Panc1 (cell line): ENCODE results near the gene PCSK5. TPM values are rescaled to one million over a fixed set of nuclear protein-coding genes. Genes with fewer than 3 reads are reported as not detected.

Experiments used
- ATAC-seq: fragments of 200-7000 bp; cut with Tn5 transposase; 2 replicates; pipeline ENCODE4 v1.9.1; 2020; ENCODE audit warnings: mild to moderate bottlenecking, moderate library complexity
- BruUV-seq: library from RNA; stranded (reverse); fragments of 400-500 nt; replicated peaks from 2 replicates; lab custom pipeline; 2021; lab: Mats Ljungman, UMichigan
- CTCF ChIA-PET: fragments of 300-600 bp; sonication (Branson Sonifier 250); formaldehyde crosslinking; loops from one replicate; lab custom pipeline; 2022; ENCODE audit warnings: antibody characterized with exemption; lab: Charles Lee
- POLR2A ChIA-PET: fragments of 300-600 bp; sonication (Branson Sonifier 250); formaldehyde crosslinking; loops from one replicate; lab custom pipeline; 2022; ENCODE audit warnings: antibody characterized with exemption; lab: Charles Lee
- DNase-seq: peaks from one replicate; pipeline ENCODE4 v3.0.0-alpha.2; 2010; ENCODE audit warnings: low read depth, low spot score
- H3K27ac ChIP-seq: 2 replicates; pipeline ENCODE4 v1.5.1; 2011; ENCODE audit warnings: mild to moderate bottlenecking, low read length, inconsistent platforms
- H3K27me3 ChIP-seq: fragments of 200-500 bp; sonication (Bioruptor generic); 2 replicates; pipeline ENCODE4 v1.6.0; 2014; ENCODE audit warnings: low read length, inconsistent platforms; ENCODE audit not compliant: control insufficient read depth, insufficient read depth
- H3K36me3 ChIP-seq: fragments of 200-500 bp; sonication (Bioruptor generic); 2 replicates; pipeline ENCODE4 v1.5.1; 2014; ENCODE audit warnings: inconsistent platforms, mild to moderate bottlenecking, low read length, moderate library complexity; ENCODE audit not compliant: control insufficient read depth, insufficient read depth
- H3K4me1 ChIP-seq: 2 replicates; pipeline ENCODE4 v1.5.1; 2011; ENCODE audit warnings: inconsistent platforms, mild to moderate bottlenecking, low read length, moderate library complexity; ENCODE audit not compliant: control insufficient read depth, insufficient read depth
- H3K4me3 ChIP-seq, 2 experiments: 2 replicates each; pipeline ENCODE4 v1.5.1; 2011 to 2012; ENCODE audit warnings: low read depth in 2 of 2, low read length in 2 of 2, mild to moderate bottlenecking in 2 of 2, inconsistent platforms in 1 of 2, moderate library complexity in 1 of 2
- H3K9me3 ChIP-seq: fragments of 200-500 bp; sonication (Bioruptor generic); 2 replicates; pipeline ENCODE4 v1.5.1; 2014; ENCODE audit warnings: low read depth, mild to moderate bottlenecking, inconsistent platforms, low read length, moderate library complexity; ENCODE audit not compliant: control insufficient read depth, insufficient read depth
- CTCF ChIP-seq: fragments of 450-650 bp; IDR thresholded peaks from 2 replicates; pipeline ENCODE4 v1.5.1; 2017; ENCODE audit warnings: mild to moderate bottlenecking
- POLR2AphosphoS5 ChIP-seq: IDR thresholded peaks from 2 replicates; pipeline ENCODE4 v1.6.1; 2012; ENCODE audit warnings: mild to moderate bottlenecking, low read depth, low read length, moderate library complexity
- REST ChIP-seq, 2 experiments: IDR thresholded peaks; 2 replicates each; pipeline ENCODE4 v1.6.1; 2011 to 2012; ENCODE audit warnings: low read depth in 2 of 2, control low read depth in 1 of 2, low read length in 1 of 2, mild to moderate bottlenecking in 1 of 2, moderate library complexity in 1 of 2; ENCODE audit not compliant: insufficient read depth in 1 of 2
- SIN3A ChIP-seq: IDR thresholded peaks from 2 replicates; pipeline ENCODE4 v1.6.1; 2012; ENCODE audit warnings: low read depth, mild to moderate bottlenecking, low read length, moderate library complexity, borderline replicate concordance; ENCODE audit not compliant: insufficient read depth
- TCF7L2 ChIP-seq: IDR thresholded peaks from 2 replicates; pipeline ENCODE4 v1.6.1; 2011; ENCODE audit warnings: mild to moderate bottlenecking, low read depth, low read length, inconsistent platforms
- in situ Hi-C: cut with HindIII; loops from 2 replicates; pipeline ENCODE4 v1.10.0; 2016; ENCODE audit warnings: low sequenced_read_pairs, low pct_unique_long_range_greater_than_20kb
- intact Hi-C: fragments of 100-400 bp; cut with micrococcal nuclease; formaldehyde crosslinking; loops from one replicate; pipeline ENCODE4 v1.10.0; 2022; ENCODE audit not compliant: unreplicated experiment
- total RNA-seq: library from RNA; stranded (reverse); gene quantifications from one replicate; pipeline ENCODE4 v1.2.1, GENCODE V29; 2021; ENCODE audit not compliant: unreplicated experiment

The PCSK5 gene
- total RNA-seq, 1 experiment from 2014 or later: 0.21 TPM

GRCh38 chr9:76161106-76161505 is 270.6 kb downstream of the PCSK5 start:
- BruUV-seq: no TSS peak
- no peak for DNase-seq
- Histone ChIP-seq H3K27me3 (no peaks in the 10 kb centered on the region), H3K4me3 (no peak overlapping the region), H3K9me3 (no peaks in the 10 kb centered on the region), H3K27ac (no peak overlapping the region), H3K36me3 (no peaks in the 10 kb centered on the region), H3K4me1 (no peaks in the 10 kb centered on the region)
- intact Hi-C loops: no loop called here
- in situ Hi-C loops: no loop called here
- no peak for ATAC-seq
- TF ChIP-seq POLR2AphosphoS5 (no peak), REST (IDR thresholded peaks at IDR 0.05; ENCODE audit: insufficient read depth in 1 of 2, low read depth in 2 of 2, low read length in 1 of 2) (no peak), TCF7L2 (no peak), CTCF (no peak), SIN3A (no peak)
- POLR2A ChIA-PET: no interaction called here
- CTCF ChIA-PET: no interaction called here

- BruUV-seq: no TSS peak
- Histone ChIP-seq H3K9me3 (no peaks in the 10 kb centered on the region), H3K27me3 (no peaks in the 10 kb centered on the region), H3K36me3 (no peaks in the 10 kb centered on the region), H3K27ac (no peak overlapping the region), H3K4me1 (no peaks in the 10 kb centered on the region), H3K4me3 (no peak overlapping the region)
- POLR2A ChIA-PET: no interaction called here
- intact Hi-C loops: no loop called here
- ATAC-seq: no peak
- no peak for TF ChIP-seq POLR2AphosphoS5
- TF ChIP-seq SIN3A: no peak
- no peak for TF ChIP-seq CTCF
- TF ChIP-seq REST (IDR thresholded peaks at IDR 0.05; ENCODE audit: insufficient read depth in 1 of 2, low read depth in 2 of 2, low read length in 1 of 2): no peak
- no peak for TF ChIP-seq TCF7L2
- in situ Hi-C loops: no loop called here
- CTCF ChIA-PET: no interaction called here
- DNase-seq: no peak
These were observed 271.1 kb downstream of the PCSK5 start for GRCh38 chr9:76161541-76161940.
